ENCODE measurements around the gene SEPTIN14.
"Not testable (repeated sequence)": the region's sequence is repeated elsewhere in the genome, so short reads cannot be mapped to it uniquely, and the experiment has no call there.

The SEPTIN14 gene

GRCh38 chr7:55778631-55779030, 83.9 kb downstream of the SEPTIN14 start:
- H3K27me3 ChIP-seq: no peaks in the 10 kb centered on the region
- no peaks in the 10 kb centered on the region for H3K9me3 ChIP-seq
- no peak overlapping the region for H3K27ac ChIP-seq
- no peaks in the 10 kb centered on the region for H3K36me3 ChIP-seq
- no peaks in the 10 kb centered on the region for H3K4me1 ChIP-seq (ENCODE audit: control insufficient read depth in 1 of 2, insufficient read depth in 1 of 2, low read depth in 1 of 2, low read length in 1 of 2)
- H3K4me3 ChIP-seq (ENCODE audit: low read depth in 1 of 2, low read length in 1 of 2): no peak overlapping the region
- no peak for TF ChIP-seq CTCF (IDR thresholded peaks at IDR 0.05)

DNA sequence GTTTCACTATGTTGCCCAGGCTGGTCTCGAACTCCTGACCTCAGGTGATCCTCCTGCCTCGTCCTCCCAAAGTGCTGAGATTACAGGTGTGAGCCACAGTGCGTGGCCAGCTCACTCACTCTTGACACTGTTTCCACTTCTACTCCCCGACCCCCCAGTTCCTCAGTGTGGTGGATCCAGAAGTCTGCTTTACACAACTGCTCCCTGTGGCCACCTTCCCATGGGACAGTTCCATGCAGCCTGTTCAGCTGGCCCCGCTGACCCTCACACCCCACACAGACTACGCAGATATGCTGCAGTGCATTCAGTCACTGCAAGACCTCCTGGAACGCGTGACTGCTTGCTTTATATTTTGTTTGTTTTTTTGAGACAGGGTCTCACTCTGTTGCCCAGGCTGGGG, 86.4 kb downstream of the SEPTIN14 start:
- Histone ChIP-seq H3K27me3 (no peaks in the 10 kb centered on the region), H3K9me3 (no peaks in the 10 kb centered on the region), H3K27ac (no peak overlapping the region), H3K4me3 (ENCODE audit: low read depth in 1 of 2, low read length in 1 of 2) (no peak overlapping the region), H3K4me1 (ENCODE audit: control insufficient read depth in 1 of 2, insufficient read depth in 1 of 2, low read depth in 1 of 2, low read length in 1 of 2) (no peaks in the 10 kb centered on the region), H3K36me3 (no peaks in the 10 kb centered on the region)
- no peak for TF ChIP-seq CTCF (IDR thresholded peaks at IDR 0.05)

GRCh38 chr7:55775051-55775420, 87.5 kb downstream of the SEPTIN14 start:
- no peaks in the 10 kb centered on the region for H3K9me3 ChIP-seq
- no peak for TF ChIP-seq CTCF (IDR thresholded peaks at IDR 0.05)
- H3K27me3 ChIP-seq: no peaks in the 10 kb centered on the region
- no peak overlapping the region for H3K4me3 ChIP-seq (ENCODE audit: low read depth in 1 of 2, low read length in 1 of 2)
- no peaks in the 10 kb centered on the region for H3K4me1 ChIP-seq (ENCODE audit: control insufficient read depth in 1 of 2, insufficient read depth in 1 of 2, low read depth in 1 of 2, low read length in 1 of 2)
- H3K36me3 ChIP-seq: no peaks in the 10 kb centered on the region
- no peak overlapping the region for H3K27ac ChIP-seq

DNA sequence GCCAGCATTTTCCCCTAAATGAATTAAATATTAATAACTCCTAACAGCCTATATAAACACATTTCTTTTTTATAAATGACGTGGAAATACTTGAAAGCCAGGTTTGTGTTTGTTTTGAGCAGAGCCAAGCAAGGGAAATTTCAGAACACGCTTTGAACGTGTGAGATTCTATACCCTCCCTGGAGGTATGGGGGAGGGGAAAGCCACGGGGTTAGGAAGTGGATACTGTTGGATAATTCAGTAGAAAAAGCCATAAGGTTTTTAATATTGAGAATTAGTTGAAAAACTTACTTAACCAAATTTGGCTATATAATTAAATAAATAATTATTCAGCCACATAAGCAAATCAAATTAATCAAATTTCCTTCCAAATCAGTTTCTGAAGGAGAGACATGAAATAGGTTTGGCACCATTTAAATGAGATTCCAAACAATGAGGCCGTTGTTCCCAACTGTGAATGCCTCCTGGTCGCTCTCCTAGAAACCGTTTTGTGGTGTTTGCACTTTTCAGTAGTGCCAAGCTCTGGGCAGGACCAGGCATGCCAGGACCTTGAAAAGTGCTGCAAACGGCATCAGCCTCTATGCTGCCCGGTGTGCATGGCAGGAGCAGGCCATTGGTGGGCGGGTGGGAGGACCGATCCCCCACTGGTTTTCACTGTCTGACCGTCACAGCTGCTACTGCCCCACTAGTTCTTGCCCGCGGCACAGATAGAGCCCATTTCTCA, 88.1 kb downstream of the SEPTIN14 start:
- no peak overlapping the region for H3K27ac ChIP-seq
- H3K9me3 ChIP-seq: no peaks in the 10 kb centered on the region
- H3K4me1 ChIP-seq (ENCODE audit: control insufficient read depth in 1 of 2, insufficient read depth in 1 of 2, low read depth in 1 of 2, low read length in 1 of 2): no peaks in the 10 kb centered on the region
- no peak overlapping the region for H3K4me3 ChIP-seq (ENCODE audit: low read depth in 1 of 2, low read length in 1 of 2)
- no peaks in the 10 kb centered on the region for H3K27me3 ChIP-seq
- no peaks in the 10 kb centered on the region for H3K36me3 ChIP-seq
- TF ChIP-seq CTCF (IDR thresholded peaks at IDR 0.05): no peak

DNA sequence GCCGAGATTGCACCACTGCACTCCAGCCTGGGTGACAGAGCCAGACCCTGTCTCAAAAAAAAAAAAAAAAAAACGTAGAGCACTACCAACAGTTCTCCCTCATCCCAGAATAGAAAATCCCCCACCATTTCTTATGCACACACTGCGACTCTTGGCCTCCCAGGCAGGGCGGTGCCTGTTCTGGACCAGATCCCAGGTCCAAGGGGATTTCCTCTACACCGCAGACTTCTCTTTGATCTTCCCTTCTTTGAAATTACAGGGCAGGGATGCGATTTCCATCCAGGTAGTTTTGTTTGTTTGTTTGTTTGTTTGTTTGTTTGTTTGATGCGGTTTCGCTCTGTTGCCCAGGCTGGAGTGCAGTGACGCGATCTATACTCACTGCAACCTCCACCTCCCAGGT, 91.8 kb downstream of the SEPTIN14 start:
- H3K4me1 ChIP-seq (ENCODE audit: control insufficient read depth in 1 of 2, insufficient read depth in 1 of 2, low read depth in 1 of 2, low read length in 1 of 2): no peaks in the 10 kb centered on the region
- TF ChIP-seq CTCF (IDR thresholded peaks at IDR 0.05): no peak
- H3K9me3 ChIP-seq: no peaks in the 10 kb centered on the region
- H3K27ac ChIP-seq: no peak overlapping the region
- no peaks in the 10 kb centered on the region for H3K36me3 ChIP-seq
- no peaks in the 10 kb centered on the region for H3K27me3 ChIP-seq
- no peak overlapping the region for H3K4me3 ChIP-seq (ENCODE audit: low read depth in 1 of 2, low read length in 1 of 2)

GRCh38 chr7:55753274-55753862, 109.2 kb downstream of the SEPTIN14 start:
- H3K36me3 ChIP-seq; H3K4me1 ChIP-seq (ENCODE audit: control insufficient read depth in 1 of 2, insufficient read depth in 1 of 2, low read depth in 1 of 2, low read length in 1 of 2); H3K4me3 ChIP-seq (ENCODE audit: low read depth in 1 of 2, low read length in 1 of 2); H3K9me3 ChIP-seq; H3K27ac ChIP-seq; H3K27me3 ChIP-seq: not testable (repeated sequence)

GRCh38 chr7:55744706-55745105, 117.8 kb downstream of the SEPTIN14 start:
- H3K9me3 ChIP-seq; H3K4me1 ChIP-seq (ENCODE audit: control insufficient read depth in 1 of 2, insufficient read depth in 1 of 2, low read depth in 1 of 2, low read length in 1 of 2); H3K27me3 ChIP-seq; H3K27ac ChIP-seq; H3K36me3 ChIP-seq; H3K4me3 ChIP-seq (ENCODE audit: low read depth in 1 of 2, low read length in 1 of 2): not testable (repeated sequence)

Data from neutrophil (primary cell).